K562 treated with DMSO at 1 percent for 12 hours (cell line): Measurements from ENCODE around the gene PPIL1. TPM values are rescaled to one million over a fixed set of nuclear protein-coding genes. Genes with fewer than 3 reads are reported as not detected.

Experiments
- total RNA-seq: library from RNA; unstranded; fragments of 300-600 nt; gene quantifications from 2 replicates; pipeline ENCODE4 v1.2.3, GENCODE V29; 2022; ENCODE audit not compliant: insufficient read depth

The PPIL1 gene
- total RNA-seq, result 30.5 and 41.9 TPM in 2 replicates

GRCh38 chr6:36874443-36875249 lies at the start of gene PPIL1:
TSS of gene PPIL1 (minus strand) at chr6:36874803. CDS start at chr6:36874772, 31 bp downstream.

GRCh38 chr6:36885461-36886401 lies 11.1 kb upstream of the PPIL1 start, which contains the start of gene C6orf89:
TSS of gene C6orf89 (plus strand) at chr6:36885952. CDS start at chr6:36899445, 13,493 bp downstream.

GRCh38 chr6:36838896-36839748 lies 35.5 kb downstream of the PPIL1 start, which contains the start of gene CPNE5:
TSS of gene CPNE5 (minus strand) at chr6:36839444. CDS start at chr6:36839377, 67 bp downstream.

Other genes with a start within 250 kb of the PPIL1 start
- gene CDKN1A, start 196.1 kb downstream of the PPIL1 start, total RNA-seq, result 14.8 and 21.5 TPM in 2 replicates
- gene RAB44, start 177.0 kb downstream of the PPIL1 start, total RNA-seq, result not detected in 2 replicates
- 0.53 and 0.63 TPM in 2 replicates for gene CPNE5, start 35.4 kb downstream of the PPIL1 start, total RNA-seq
- gene C6orf89, start 11.1 kb upstream of the PPIL1 start, total RNA-seq, result 27.8 and 77.2 TPM in 2 replicates
- gene PI16, start 79.9 kb upstream of the PPIL1 start, total RNA-seq, result 1.8 TPM in 1 of 2 replicates, not detected in the other
- gene MTCH1, start 111.4 kb upstream of the PPIL1 start, total RNA-seq, result 216 and 288 TPM in 2 replicates
- gene FGD2, start 130.9 kb upstream of the PPIL1 start, total RNA-seq, result 0.50 and 0.75 TPM in 2 replicates